GM18511 (cell line): ENCODE measurements around the gene KCNJ1.

Experiments used
- ATAC-seq: cut with Tn5 transposase; IDR thresholded peaks from one replicate; pipeline ENCODE4 v1.9.1; 2021; ENCODE audit warnings: mild to moderate bottlenecking, moderate library complexity; ENCODE audit not compliant: unreplicated experiment

KCNJ1 gene

GRCh38 chr11:128789497-128790150, 77.5 kb downstream of the KCNJ1 start:
- no peak for ATAC-seq
